B cell (primary cell): ENCODE results near the gene SAMD4A. TPM values are rescaled to one million over a fixed set of nuclear protein-coding genes. Genes with fewer than 3 reads are reported as not detected.
A peak's percentile ranks its signal among the peaks of the same experiment; 100 is the strongest.

Source experiments
- ATAC-seq: fragments of 200-7000 bp; cut with Tn5 transposase; one replicate; pipeline ENCODE4 v1.10.0; 2021; ENCODE audit warnings: low read depth, mild to moderate bottlenecking, moderate number of reproducible peaks, moderate library complexity
- CTCF ChIA-PET: fragments of 350-600 bp; sonication (Branson Sonifier 250); formaldehyde crosslinking; loops from one replicate; lab custom pipeline; 2021; ENCODE audit warnings: antibody characterized with exemption, inconsistent platforms; lab: Charles Lee
- POLR2A ChIA-PET: fragments of 350-600 bp; sonication (Branson Sonifier 250); formaldehyde crosslinking; loops from one replicate; lab custom pipeline; 2021; ENCODE audit warnings: antibody characterized with exemption; lab: Charles Lee
- DNase-seq: peaks from one replicate; pipeline ENCODE4 v3.0.0; 2013
- H2AFZ ChIP-seq: 2 replicates; pipeline ENCODE4 v1.6.1; 2012; ENCODE audit warnings: mild to moderate bottlenecking, low read depth, low read length; ENCODE audit not compliant: insufficient read depth, poor library complexity, severe bottlenecking
- H3K27ac ChIP-seq, 2 donors: 1 replicate in 1 of 2; 2 replicates in 1 of 2; pipeline ENCODE4 v1.5.1; 2012 to 2013; ENCODE audit warnings: low read length in 2 of 2, mild to moderate bottlenecking in 2 of 2, moderate library complexity in 1 of 2
- H3K27me3 ChIP-seq, 4 experiments: fragments of 200-600 bp in 1 of 4; sonication (generic) in 1 of 4; replicated peaks in 1 of 4; 1 replicate in 2 of 4; 2 replicates in 2 of 4; pipeline versions ENCODE4 v1.6.1 to v1.7.0; 2013 to 2016; ENCODE audit warnings: low read length in 3 of 4, mild to moderate bottlenecking in 2 of 4, mixed read lengths in 1 of 4, moderate library complexity in 1 of 4; ENCODE audit not compliant: insufficient read depth in 4 of 4, control insufficient read depth in 3 of 4; ENCODE audit errors: control extremely low read depth in 1 of 4
- H3K36me3 ChIP-seq, 2 experiments: replicated peaks in 1 of 2; 1 replicate in 1 of 2; 2 replicates in 1 of 2; pipeline versions ENCODE4 v1.6.1 to v1.7.1; 2013; ENCODE audit warnings: low read length in 1 of 2; ENCODE audit not compliant: insufficient read depth in 2 of 2, control insufficient read depth in 1 of 2; ENCODE audit errors: control extremely low read depth in 1 of 2, extremely low read depth in 1 of 2
- H3K4me1 ChIP-seq, 2 donors: fragments of 200-600 bp in 1 of 2; sonication (generic) in 1 of 2; 1 replicate in 1 of 2; 2 replicates in 1 of 2; pipeline versions ENCODE4 v1.5.1 to v1.6.1; 2013 to 2017; ENCODE audit warnings: low read length in 2 of 2; ENCODE audit not compliant: control insufficient read depth in 2 of 2, insufficient read depth in 2 of 2
- H3K4me2 ChIP-seq: replicated peaks from 2 replicates; pipeline ENCODE3; 2012; ENCODE audit warnings: mild to moderate bottlenecking, low read depth, low read length; ENCODE audit not compliant: poor library complexity, severe bottlenecking
- H3K4me3 ChIP-seq, 5 experiments: fragments of 200-600 bp in 1 of 5; sonication (generic) in 1 of 5; 1 replicate in 3 of 5; 2 replicates in 2 of 5; pipeline versions ENCODE4 v1.5.1 to v1.7.0; 2011 to 2016; ENCODE audit warnings: low read length in 4 of 5, mild to moderate bottlenecking in 4 of 5, low read depth in 2 of 5, control low read depth in 1 of 5, moderate library complexity in 1 of 5; ENCODE audit not compliant: insufficient read depth in 1 of 5; ENCODE audit errors: control extremely low read depth in 1 of 5, extremely low read depth in 1 of 5
- H3K79me2 ChIP-seq: fragments of 200-600 bp; sonication (generic); one replicate; pipeline ENCODE4 v1.6.0; 2016; ENCODE audit warnings: low read length; ENCODE audit not compliant: control insufficient read depth, insufficient read depth
- H3K9ac ChIP-seq: fragments of 200-600 bp; sonication (generic); 2 replicates; pipeline ENCODE4 v1.6.1; 2017; ENCODE audit warnings: mild to moderate bottlenecking, low read length, moderate library complexity
- H3K9me3 ChIP-seq, 3 donors: one replicate each; pipeline versions ENCODE4 v1.6.1 to v1.7.1; 2013; ENCODE audit warnings: low read length in 2 of 3; ENCODE audit not compliant: control insufficient read depth in 2 of 3, insufficient read depth in 1 of 3; ENCODE audit errors: control extremely low read depth in 1 of 3
- H4K20me1 ChIP-seq: 2 replicates; pipeline ENCODE4 v1.6.0; 2012; ENCODE audit warnings: mild to moderate bottlenecking, low read length; ENCODE audit not compliant: insufficient read depth, control insufficient read depth, poor library complexity, severe bottlenecking
- H3K27ac Mint-ChIP-seq: one replicate; pipeline ENCODE4 v1.8.0; 2021; ENCODE audit warnings: mixed read lengths
- H3K27me3 Mint-ChIP-seq: one replicate; pipeline ENCODE4 v1.8.0; 2021; ENCODE audit warnings: mixed read lengths
- H3K4me1 Mint-ChIP-seq: one replicate; pipeline ENCODE4 v1.8.0; 2021; ENCODE audit warnings: mixed read lengths
- H3K4me3 Mint-ChIP-seq: one replicate; pipeline ENCODE4 v1.8.0; 2021; ENCODE audit warnings: mixed read lengths
- H3K9me3 Mint-ChIP-seq: one replicate; pipeline ENCODE4 v1.8.0; 2022; ENCODE audit warnings: mixed read lengths; ENCODE audit not compliant: insufficient read depth
- CTCF ChIP-seq: fragments of 200-600 bp; IDR thresholded peaks from one replicate; pipeline ENCODE4 v1.8.0; 2022; ENCODE audit warnings: antibody characterized with exemption, mild to moderate bottlenecking
- EZH2 ChIP-seq: IDR thresholded peaks from 2 replicates; pipeline ENCODE4 v1.6.1; 2012; ENCODE audit warnings: borderline replicate concordance, low read depth, mild to moderate bottlenecking, moderate library complexity, low read length; ENCODE audit not compliant: insufficient read depth, poor library complexity, severe bottlenecking
- WGBS: methylation state at CpG from one replicate; pipeline ENCODE4 v1.1.5; 2013; ENCODE audit warnings: missing lambda C conversion rate; ENCODE audit not compliant: insufficient coverage; 5-methylcytosine and 5-hydroxymethylcytosine counted together
- intact Hi-C: fragments of 100-400 bp; cut with micrococcal nuclease; formaldehyde crosslinking; loops from one replicate; pipeline ENCODE4 v1.10.0; 2022
- polyA plus RNA-seq: library from polyadenylated mRNA; depleted of rRNA; stranded (reverse); fragments of >200 nt; gene quantifications from 2 replicates; pipeline ENCODE4 v1.2.3, GENCODE V29; 2012
- total RNA-seq, 2 donors: library from RNA; stranded (reverse); fragments of 120-200 nt in 1 of 2; gene quantifications; 1 replicate in 1 of 2; 2 replicates in 1 of 2; pipeline versions ENCODE4 v1.2.3 to v1.2.4, GENCODE V29; 2013 to 2022

SAMD4A gene
- total and polyA plus RNA-seq, 2 donors (not counting 1 experiment from before 2014, with no cell fraction given), result 5.7 to 13.7 TPM

GRCh38 chr14:54691525-54692283 is 124.8 kb downstream of the SAMD4A start:
- H3K27ac Mint-ChIP-seq, result no peak overlapping the region
- no peaks in the 10 kb centered on the region for H3K36me3 ChIP-seq
- H3K79me2 ChIP-seq, result peaks cover 46% of the 10 kb centered on the region
- no peak overlapping the region for H3K9ac ChIP-seq
- 61% methylated on average over 3 of the region's 5 CpGs for WGBS
- DNase-seq (peak; percentile 53), ATAC-seq (no peak)
- no peaks in the 10 kb centered on the region for H4K20me1 ChIP-seq
- H3K4me1 Mint-ChIP-seq, result peaks cover 2% of the 10 kb centered on the region
- no peak overlapping the region for H3K27ac ChIP-seq
- H3K9me3 Mint-ChIP-seq, result no peaks in the 10 kb centered on the region
- no peaks in the 10 kb centered on the region for H3K9me3 ChIP-seq
- H3K4me3 Mint-ChIP-seq, result no peak overlapping the region
- ChIA-PET POLR2A (no interaction called here), CTCF (interaction anchor here (0.6 to 1.8 kb wide), 9 partner anchors 17 to 373 kb away, joined by 3 to 15 read pairs (median 4); partner anchors contain the start of gene SAMD4A)
- H3K4me2 ChIP-seq, result no peak overlapping the region
- no peak overlapping the region for H3K4me3 ChIP-seq
- no peak overlapping the region for H2AFZ ChIP-seq
- H3K27me3 Mint-ChIP-seq, result no peaks in the 10 kb centered on the region
- H3K4me1 ChIP-seq, result no peaks in the 10 kb centered on the region
- TF ChIP-seq EZH2, result no peak
- peak; percentile 52 for TF ChIP-seq CTCF
- H3K27me3 ChIP-seq, result no peaks in the 10 kb centered on the region
- intact Hi-C loops, result loop anchor here (1.0 kb wide), 1 partner anchor 127 kb away; no protein-coding TSS in a partner anchor

GRCh38 chr14:54692284-54692772 is 125.4 kb downstream of the SAMD4A start:
- Histone ChIP-seq H4K20me1 (no peaks in the 10 kb centered on the region), H3K4me2 (no peak overlapping the region), H3K9ac (no peak overlapping the region), H3K9me3 (no peaks in the 10 kb centered on the region), H2AFZ (no peak overlapping the region), H3K79me2 (peaks cover 46% of the 10 kb centered on the region), H3K27me3 (no peaks in the 10 kb centered on the region), H3K4me3 (no peak overlapping the region), H3K27ac (no peak overlapping the region), H3K36me3 (no peaks in the 10 kb centered on the region), H3K4me1 (no peaks in the 10 kb centered on the region)
- no peak overlapping the region for H3K27ac Mint-ChIP-seq
- POLR2A ChIA-PET, result interaction anchor here (0.9 kb wide), 1 partner anchor 9 kb away, joined by 4 read pairs; no protein-coding TSS in a partner anchor
- no peak for ATAC-seq
- no peaks in the 10 kb centered on the region for H3K27me3 Mint-ChIP-seq
- intact Hi-C loops, result no loop called here
- WGBS, result 93% methylated on average over 4 of the region's 6 CpGs
- no peak for DNase-seq
- no peak for TF ChIP-seq CTCF
- no peak for TF ChIP-seq EZH2
- H3K9me3 Mint-ChIP-seq, result no peaks in the 10 kb centered on the region
- CTCF ChIA-PET, result interaction anchor here (0.9 to 1.1 kb wide), 2 partner anchors 9 to 82 kb away, joined by 3 read pairs; no protein-coding TSS in a partner anchor
- peaks cover 2% of the 10 kb centered on the region for H3K4me1 Mint-ChIP-seq
- H3K4me3 Mint-ChIP-seq, result no peak overlapping the region
